ENCODE measurements around the gene TMPRSS4.
A peak's percentile ranks its signal among the peaks of the same experiment; 100 is the strongest.

The TMPRSS4 gene

DNA sequence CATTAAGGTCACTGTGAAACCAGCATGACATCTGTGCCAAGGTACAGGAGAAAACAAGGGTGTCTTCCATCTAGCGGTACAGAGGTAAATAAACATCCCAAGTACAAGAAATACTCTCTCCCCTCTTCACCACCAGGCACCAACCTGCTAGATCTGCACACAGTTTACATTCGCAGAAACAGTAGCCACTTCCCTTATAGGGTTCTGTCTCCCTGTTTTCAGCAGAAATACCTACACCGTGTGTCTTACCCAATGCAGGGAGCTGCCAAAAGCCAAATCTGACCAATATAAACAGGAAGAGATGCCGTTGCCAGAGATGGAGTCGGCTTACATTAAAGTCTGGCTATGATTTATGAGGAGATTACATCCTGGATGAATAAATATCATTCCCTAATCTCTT, 74.6 kb downstream of the TMPRSS4 start:
- H3K4me3 ChIP-seq (ENCODE audit: low read depth, low read length) = no peak overlapping the region
- TF ChIP-seq CTCF (IDR thresholded peaks at IDR 0.05; ENCODE audit: low read depth, low read length) = no peak
- in situ Hi-C loops (cut with HindIII; ENCODE audit: low sequenced_read_pairs) = no loop called here
- DNase-seq (ENCODE audit: low read depth, low spot score) = no peak

DNA sequence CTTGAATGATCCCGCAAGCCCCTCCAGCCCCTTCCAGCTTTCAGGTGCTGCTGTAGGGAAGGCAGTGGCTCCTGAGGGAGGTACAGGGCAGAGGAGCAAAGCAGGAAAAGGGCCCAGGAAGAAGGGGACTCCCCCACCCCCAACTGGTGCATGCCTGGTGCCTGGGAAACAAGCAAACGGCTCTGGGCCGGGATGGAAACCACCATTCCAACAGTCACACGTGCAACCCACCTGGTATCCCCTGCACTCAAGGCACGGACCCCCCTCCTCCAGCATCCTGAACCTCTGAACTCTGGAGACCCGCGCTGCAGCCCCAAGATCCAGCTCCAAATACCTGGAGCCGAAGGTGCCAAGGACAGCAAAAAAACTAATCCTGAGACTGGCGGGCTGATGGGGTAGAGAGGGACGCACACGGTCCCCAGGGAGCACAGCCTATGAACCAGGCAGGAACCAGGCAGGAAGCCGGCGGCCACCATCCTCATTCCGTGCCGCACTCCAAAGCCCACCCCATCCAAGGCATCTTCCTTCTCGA, 75.2 kb downstream of the TMPRSS4 start:
- no peak overlapping the region for H3K4me3 ChIP-seq (ENCODE audit: low read depth, low read length)
- no peak for DNase-seq (ENCODE audit: low read depth, low spot score)
- no peak for TF ChIP-seq CTCF (IDR thresholded peaks at IDR 0.05; ENCODE audit: low read depth, low read length)
- in situ Hi-C loops (cut with HindIII; ENCODE audit: low sequenced_read_pairs) = no loop called here

DNA sequence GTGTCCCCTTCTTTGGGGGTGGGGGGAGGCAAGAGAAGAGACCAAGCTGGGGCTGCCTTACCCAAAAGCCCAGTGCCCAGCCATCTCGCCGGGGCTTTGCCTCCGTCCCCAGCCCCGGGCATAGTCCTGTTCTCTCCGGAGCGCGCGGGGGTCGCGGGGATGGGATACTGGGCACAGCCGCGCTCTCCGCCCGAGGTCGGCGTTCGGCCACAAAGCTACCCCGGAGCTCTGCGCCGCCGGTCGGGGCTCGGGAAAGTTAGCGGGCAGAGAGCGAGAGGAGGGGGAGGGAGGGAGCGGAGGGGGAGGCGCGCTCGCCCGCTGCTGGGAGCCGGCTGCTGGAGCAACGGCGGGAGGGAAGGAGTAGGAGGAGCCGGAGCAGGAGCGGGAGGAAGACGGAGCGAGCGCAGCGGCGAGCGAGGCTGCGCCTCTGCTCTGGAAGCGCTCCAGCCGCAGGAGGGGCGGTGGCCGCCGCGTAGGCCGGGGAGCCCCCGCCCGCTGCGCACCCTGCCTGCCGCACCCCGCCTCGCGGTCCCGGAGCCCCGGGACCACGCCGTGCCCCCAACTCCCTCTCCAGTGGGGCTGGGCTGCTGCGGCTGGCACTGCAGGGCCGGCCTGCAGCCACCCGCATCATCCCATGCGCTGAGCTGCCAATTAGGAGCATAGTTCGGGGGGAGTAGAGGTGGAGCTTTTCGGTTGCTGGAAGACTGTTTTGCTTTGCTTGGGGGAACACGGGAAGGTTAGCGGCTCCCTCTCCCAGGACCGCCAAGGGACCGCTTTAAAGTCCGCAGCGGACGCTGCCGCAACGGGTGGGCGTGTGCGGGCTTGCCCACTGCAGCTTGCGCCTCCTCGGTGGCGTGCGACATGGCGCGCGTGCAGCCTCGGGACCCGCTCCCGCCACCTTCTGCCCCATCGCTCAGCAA, 75.9 kb downstream of the TMPRSS4 start, which contains the start of gene SCN4B:
SCN4B (minus strand) TSS at position 272 of the 920 bp plus-strand sequence; CDS start at position 122, 150 bp downstream.
- peak within 1 kb of the TSS; percentile 28 for H3K4me3 ChIP-seq (ENCODE audit: low read depth, low read length)

GRCh38 chr11:118153516-118153915, 76.6 kb downstream of the TMPRSS4 start:
- no peak for TF ChIP-seq CTCF (IDR thresholded peaks at IDR 0.05; ENCODE audit: low read depth, low read length)
- no peak overlapping the region for H3K4me3 ChIP-seq (ENCODE audit: low read depth, low read length)
- no peak for DNase-seq (ENCODE audit: low read depth, low spot score)
- in situ Hi-C loops (cut with HindIII; ENCODE audit: low sequenced_read_pairs) = no loop called here

More for the DNA sequence above, 75.9 kb downstream of the TMPRSS4 start, which contains the start of gene SCN4B:
- peak; percentile 18 for DNase-seq (ENCODE audit: low read depth, low spot score)
- in situ Hi-C loops (cut with HindIII; ENCODE audit: low sequenced_read_pairs) = no loop called here
- TF ChIP-seq CTCF (IDR thresholded peaks at IDR 0.05; ENCODE audit: low read depth, low read length) = no peak

DNA sequence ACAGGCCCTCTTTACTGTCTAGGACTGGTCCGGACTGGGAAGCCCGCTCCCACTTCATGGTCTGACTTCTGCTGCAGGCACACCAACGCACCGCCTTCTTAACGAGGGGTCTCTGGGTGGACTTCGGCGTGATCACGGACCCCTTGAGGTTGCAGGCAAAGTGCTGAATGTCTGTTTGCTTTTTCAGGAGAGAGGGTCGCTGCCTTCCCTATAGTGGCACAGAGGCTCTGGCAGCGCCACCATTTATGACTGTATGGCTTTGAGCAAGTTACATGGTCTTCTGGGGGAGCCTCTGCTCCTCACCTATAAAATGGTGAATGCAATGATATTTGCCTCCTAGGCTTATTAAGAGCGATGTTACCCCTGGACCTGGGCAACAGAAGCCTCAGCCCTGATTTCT, 77.1 kb downstream of the TMPRSS4 start:
- no peak for DNase-seq (ENCODE audit: low read depth, low spot score)
- H3K4me3 ChIP-seq (ENCODE audit: low read depth, low read length) = no peak overlapping the region
- no peak for TF ChIP-seq CTCF (IDR thresholded peaks at IDR 0.05; ENCODE audit: low read depth, low read length)
- in situ Hi-C loops (cut with HindIII; ENCODE audit: low sequenced_read_pairs) = no loop called here

DNA sequence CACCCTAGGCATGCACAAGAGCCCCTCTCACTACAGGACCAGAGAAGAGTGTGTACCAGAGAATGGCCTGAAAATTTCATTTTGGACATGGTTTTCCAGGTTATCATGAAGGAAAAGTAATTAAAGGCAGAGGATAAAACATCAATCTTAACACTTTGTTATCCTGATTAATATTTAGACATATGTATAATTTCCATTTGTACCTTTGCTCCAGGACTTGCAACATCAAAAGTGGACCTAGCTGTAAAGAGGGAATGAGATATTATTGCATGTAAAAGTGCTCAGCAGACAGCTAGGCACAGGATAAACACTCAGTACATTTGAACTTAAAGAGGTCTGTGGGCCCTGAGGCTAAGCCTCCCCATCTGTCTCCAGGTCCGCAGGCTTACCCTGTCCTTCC, 77.8 kb downstream of the TMPRSS4 start:
- no peak overlapping the region for H3K4me3 ChIP-seq (ENCODE audit: low read depth, low read length)
- TF ChIP-seq CTCF (IDR thresholded peaks at IDR 0.05; ENCODE audit: low read depth, low read length) = no peak
- in situ Hi-C loops (cut with HindIII; ENCODE audit: low sequenced_read_pairs) = no loop called here
- DNase-seq (ENCODE audit: low read depth, low spot score) = no peak
